HG03575 (cell line): Measurements from ENCODE around the gene ARTN.

ENCODE experiments used
- ATAC-seq: cut with Tn5 transposase; IDR thresholded peaks from one replicate; pipeline ENCODE4 v1.9.1; 2021; ENCODE audit not compliant: unreplicated experiment, insufficient number of reproducible peaks, low FRiP score; ENCODE audit errors: extremely low read depth

Gene ARTN

GRCh38 chr1:43965316-43965715 is 31.7 kb downstream of the ARTN start:
- ATAC-seq = no peak

- ATAC-seq = no peak
These were observed 34.8 kb downstream of the ARTN start for GRCh38 chr1:43968348-43968948.

- ATAC-seq = no peak
These were observed 35.8 kb downstream of the ARTN start for GRCh38 chr1:43969416-43969745.

GRCh38 chr1:43969746-43970466 is 36.3 kb downstream of the ARTN start, which contains the start of gene DPH2:
DPH2 (plus strand) TSS chr1:43970010; CDS start chr1:43970176, 166 bp downstream.
- ATAC-seq = no peak

GRCh38 chr1:43970502-43970901 is 36.9 kb downstream of the ARTN start:
- ATAC-seq = no peak

GRCh38 chr1:43970911-43971310 is 37.3 kb downstream of the ARTN start:
- no peak for ATAC-seq

- ATAC-seq = no peak
These were observed 37.9 kb downstream of the ARTN start for GRCh38 chr1:43971336-43971980.

GRCh38 chr1:43973981-43974442 is 40.4 kb downstream of the ARTN start:
- no peak for ATAC-seq

GRCh38 chr1:43974443-43975248 is 41.0 kb downstream of the ARTN start, which contains the start of gene ATP6V0B:
ATP6V0B (plus strand) TSS chr1:43974960; CDS start chr1:43975041, 81 bp downstream.
- peak; percentile 67 for ATAC-seq

GRCh38 chr1:43975249-43975961 is 41.8 kb downstream of the ARTN start:
- no peak for ATAC-seq

- ATAC-seq = no peak
These were observed 42.4 kb downstream of the ARTN start for GRCh38 chr1:43976045-43976444.

- ATAC-seq = no peak
These were observed 43.3 kb downstream of the ARTN start for GRCh38 chr1:43976890-43977289.

- ATAC-seq = no peak
These were observed 44.0 kb downstream of the ARTN start for GRCh38 chr1:43977376-43978263.

GRCh38 chr1:43978264-43978550 is 44.6 kb downstream of the ARTN start:
- ATAC-seq = no peak

GRCh38 chr1:43978551-43979260 is 45.1 kb downstream of the ARTN start, which contains the start of gene B4GALT2:
B4GALT2 (plus strand) TSS chr1:43979210; CDS start chr1:43981161, 1,951 bp downstream.
- ATAC-seq = no peak

- ATAC-seq = no peak
These were observed 45.6 kb downstream of the ARTN start for GRCh38 chr1:43979261-43979527.

GRCh38 chr1:43979528-43980254 is 46.1 kb downstream of the ARTN start:
- ATAC-seq = no peak
